Measurements from ENCODE around the gene COL4A1. TPM values are rescaled to one million over a fixed set of nuclear protein-coding genes. Genes with fewer than 3 reads are reported as not detected.

The COL4A1 gene
- total RNA-seq, 1 donor from 2014 or later = not detected

GRCh38 chr13:110244071-110244830, 62.7 kb downstream of the COL4A1 start:
- intact Hi-C loops (cut with micrococcal nuclease) = no loop called here
- Mint-ChIP-seq H3K36me3 (ENCODE audit: low read depth) (no peaks in the 10 kb centered on the region), H3K9me3 (no peaks in the 10 kb centered on the region), H3K4me1 (ENCODE audit: low read depth) (no peaks in the 10 kb centered on the region), H3K27me3 (ENCODE audit: insufficient read depth) (peaks cover 10% of the 10 kb centered on the region), H3K27ac (no peak overlapping the region), H3K4me3 (no peak overlapping the region)
- DNase-seq (ENCODE audit: low spot score) = no peak

GRCh38 chr13:110242615-110243014, 64.3 kb downstream of the COL4A1 start:
- intact Hi-C loops (cut with micrococcal nuclease) = no loop called here
- no peaks in the 10 kb centered on the region for H3K9me3 Mint-ChIP-seq
- H3K27me3 Mint-ChIP-seq (ENCODE audit: insufficient read depth) = peaks cover 17% of the 10 kb centered on the region
- H3K36me3 Mint-ChIP-seq (ENCODE audit: low read depth) = no peaks in the 10 kb centered on the region
- DNase-seq (ENCODE audit: low spot score) = no peak
- H3K4me3 Mint-ChIP-seq = no peak overlapping the region
- H3K27ac Mint-ChIP-seq = no peak overlapping the region
- H3K4me1 Mint-ChIP-seq (ENCODE audit: low read depth) = no peaks in the 10 kb centered on the region

GRCh38 chr13:110240943-110241342, 66.0 kb downstream of the COL4A1 start:
- no peak for DNase-seq (ENCODE audit: low spot score)
- H3K4me3 Mint-ChIP-seq = no peak overlapping the region
- H3K27me3 Mint-ChIP-seq (ENCODE audit: insufficient read depth) = peaks cover 17% of the 10 kb centered on the region
- intact Hi-C loops (cut with micrococcal nuclease) = no loop called here
- H3K27ac Mint-ChIP-seq = no peak overlapping the region
- no peaks in the 10 kb centered on the region for H3K4me1 Mint-ChIP-seq (ENCODE audit: low read depth)
- H3K9me3 Mint-ChIP-seq = no peaks in the 10 kb centered on the region
- H3K36me3 Mint-ChIP-seq (ENCODE audit: low read depth) = no peaks in the 10 kb centered on the region

- DNase-seq (ENCODE audit: low spot score) = no peak
- H3K36me3 Mint-ChIP-seq (ENCODE audit: low read depth) = no peaks in the 10 kb centered on the region
- no peak overlapping the region for H3K4me3 Mint-ChIP-seq
- intact Hi-C loops (cut with micrococcal nuclease) = no loop called here
- no peaks in the 10 kb centered on the region for H3K4me1 Mint-ChIP-seq (ENCODE audit: low read depth)
- no peak overlapping the region for H3K27ac Mint-ChIP-seq
- peaks cover 17% of the 10 kb centered on the region for H3K27me3 Mint-ChIP-seq (ENCODE audit: insufficient read depth)
- no peaks in the 10 kb centered on the region for H3K9me3 Mint-ChIP-seq
Measured at GRCh38 chr13:110240352-110240751, 66.6 kb downstream of the COL4A1 start.

- intact Hi-C loops (cut with micrococcal nuclease) = no loop called here
- no peak for DNase-seq (ENCODE audit: low spot score)
- Mint-ChIP-seq H3K27me3 (ENCODE audit: insufficient read depth) (peaks cover 17% of the 10 kb centered on the region), H3K36me3 (ENCODE audit: low read depth) (no peaks in the 10 kb centered on the region), H3K4me3 (no peak overlapping the region), H3K27ac (no peak overlapping the region), H3K9me3 (no peaks in the 10 kb centered on the region), H3K4me1 (ENCODE audit: low read depth) (no peaks in the 10 kb centered on the region)
Measured at GRCh38 chr13:110239280-110240125, 67.5 kb downstream of the COL4A1 start.

GRCh38 chr13:110238818-110239195, 68.2 kb downstream of the COL4A1 start:
- Mint-ChIP-seq H3K27me3 (ENCODE audit: insufficient read depth) (peaks cover 17% of the 10 kb centered on the region), H3K36me3 (ENCODE audit: low read depth) (no peaks in the 10 kb centered on the region), H3K9me3 (no peaks in the 10 kb centered on the region), H3K4me1 (ENCODE audit: low read depth) (no peaks in the 10 kb centered on the region), H3K4me3 (no peak overlapping the region), H3K27ac (no peak overlapping the region)
- DNase-seq (ENCODE audit: low spot score) = no peak
- intact Hi-C loops (cut with micrococcal nuclease) = no loop called here

- Mint-ChIP-seq H3K4me3 (no peak overlapping the region), H3K9me3 (no peaks in the 10 kb centered on the region), H3K36me3 (ENCODE audit: low read depth) (no peaks in the 10 kb centered on the region), H3K4me1 (ENCODE audit: low read depth) (no peaks in the 10 kb centered on the region), H3K27ac (no peak overlapping the region), H3K27me3 (ENCODE audit: insufficient read depth) (peaks cover 17% of the 10 kb centered on the region)
- DNase-seq (ENCODE audit: low spot score) = no peak
- intact Hi-C loops (cut with micrococcal nuclease) = no loop called here
Measured at GRCh38 chr13:110237875-110238817, 68.8 kb downstream of the COL4A1 start.

GRCh38 chr13:110236831-110237261, 70.1 kb downstream of the COL4A1 start:
- H3K27me3 Mint-ChIP-seq (ENCODE audit: insufficient read depth) = peaks cover 17% of the 10 kb centered on the region
- H3K4me3 Mint-ChIP-seq = no peak overlapping the region
- no peaks in the 10 kb centered on the region for H3K4me1 Mint-ChIP-seq (ENCODE audit: low read depth)
- H3K9me3 Mint-ChIP-seq = no peaks in the 10 kb centered on the region
- DNase-seq (ENCODE audit: low spot score) = no peak
- no peaks in the 10 kb centered on the region for H3K36me3 Mint-ChIP-seq (ENCODE audit: low read depth)
- intact Hi-C loops (cut with micrococcal nuclease) = no loop called here
- H3K27ac Mint-ChIP-seq = no peak overlapping the region

- peaks cover 17% of the 10 kb centered on the region for H3K27me3 Mint-ChIP-seq (ENCODE audit: insufficient read depth)
- no peaks in the 10 kb centered on the region for H3K4me1 Mint-ChIP-seq (ENCODE audit: low read depth)
- intact Hi-C loops (cut with micrococcal nuclease) = no loop called here
- no peaks in the 10 kb centered on the region for H3K36me3 Mint-ChIP-seq (ENCODE audit: low read depth)
- H3K9me3 Mint-ChIP-seq = no peaks in the 10 kb centered on the region
- no peak for DNase-seq (ENCODE audit: low spot score)
- no peak overlapping the region for H3K27ac Mint-ChIP-seq
- no peak overlapping the region for H3K4me3 Mint-ChIP-seq
Measured at GRCh38 chr13:110236431-110236830, 70.5 kb downstream of the COL4A1 start.

GRCh38 chr13:110234532-110234931, 72.4 kb downstream of the COL4A1 start:
- intact Hi-C loops (cut with micrococcal nuclease) = no loop called here
- no peaks in the 10 kb centered on the region for H3K36me3 Mint-ChIP-seq (ENCODE audit: low read depth)
- no peak overlapping the region for H3K4me3 Mint-ChIP-seq

GRCh38 chr13:110233951-110234280, 73.0 kb downstream of the COL4A1 start:
- intact Hi-C loops (cut with micrococcal nuclease) = no loop called here
- no peak for DNase-seq (ENCODE audit: low spot score)
- H3K4me1 Mint-ChIP-seq (ENCODE audit: low read depth) = no peaks in the 10 kb centered on the region
- H3K27me3 Mint-ChIP-seq (ENCODE audit: insufficient read depth) = peaks cover 17% of the 10 kb centered on the region
- H3K9me3 Mint-ChIP-seq = no peaks in the 10 kb centered on the region
- no peak overlapping the region for H3K4me3 Mint-ChIP-seq
- no peak overlapping the region for H3K27ac Mint-ChIP-seq
- H3K36me3 Mint-ChIP-seq (ENCODE audit: low read depth) = no peaks in the 10 kb centered on the region

More at GRCh38 chr13:110234532-110234931, 72.4 kb downstream of the COL4A1 start:
- Mint-ChIP-seq H3K27ac (no peak overlapping the region), H3K27me3 (ENCODE audit: insufficient read depth) (peaks cover 17% of the 10 kb centered on the region), H3K9me3 (no peaks in the 10 kb centered on the region), H3K4me1 (ENCODE audit: low read depth) (no peaks in the 10 kb centered on the region)
- DNase-seq (ENCODE audit: low spot score) = no peak

GRCh38 chr13:110233181-110233950, 73.6 kb downstream of the COL4A1 start:
- Mint-ChIP-seq H3K36me3 (ENCODE audit: low read depth) (no peaks in the 10 kb centered on the region), H3K9me3 (no peaks in the 10 kb centered on the region), H3K27ac (no peak overlapping the region), H3K27me3 (ENCODE audit: insufficient read depth) (peaks cover 15% of the 10 kb centered on the region), H3K4me3 (no peak overlapping the region), H3K4me1 (ENCODE audit: low read depth) (no peaks in the 10 kb centered on the region)
- intact Hi-C loops (cut with micrococcal nuclease) = no loop called here
- DNase-seq (ENCODE audit: low spot score) = no peak
